ENCODE measurements around the gene CASKIN1. TPM values are rescaled to one million over a fixed set of nuclear protein-coding genes. Genes with fewer than 3 reads are reported as not detected.
"Not testable (repeated sequence)": the region's sequence is repeated elsewhere in the genome, so short reads cannot be mapped to it uniquely, and the experiment has no call there.

The CASKIN1 gene
- total RNA-seq, 1 donor from 2014 or later: 2.3 TPM

DNA sequence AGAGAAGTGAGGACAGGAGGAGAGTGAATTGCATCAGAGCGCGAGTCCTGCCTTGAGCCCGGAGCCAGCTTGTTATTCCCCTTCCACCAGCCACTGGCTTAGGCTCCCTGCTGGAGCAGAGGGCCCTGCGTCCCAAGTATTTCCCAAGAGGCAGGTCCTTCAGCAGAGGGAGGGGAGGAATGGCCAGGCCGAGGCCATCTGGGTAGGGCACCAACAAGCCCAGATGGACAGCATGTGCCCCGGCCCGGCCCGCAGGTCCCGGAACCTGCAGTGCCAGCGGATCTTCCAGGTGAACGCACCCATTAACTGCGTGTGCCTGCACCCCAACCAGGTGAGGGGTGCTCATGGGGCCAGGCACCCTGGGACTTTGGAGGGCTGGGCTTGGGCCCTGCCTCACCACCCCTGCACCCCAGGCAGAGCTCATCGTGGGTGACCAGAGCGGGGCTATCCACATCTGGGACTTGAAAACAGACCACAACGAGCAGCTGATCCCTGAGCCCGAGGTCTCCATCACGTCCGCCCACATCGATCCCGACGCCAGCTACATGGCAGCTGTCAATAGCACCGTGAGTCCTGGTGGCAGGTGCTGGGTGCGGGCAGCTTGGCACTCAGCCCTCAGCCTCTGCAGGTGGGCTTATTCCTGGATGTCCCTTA, 10.5 kb upstream of the CASKIN1 start:
- H3K27me3 Mint-ChIP-seq (ENCODE audit: low read depth): no peaks in the 10 kb centered on the region
- peaks cover 23% of the 10 kb centered on the region for H3K4me1 Mint-ChIP-seq (ENCODE audit: low read depth)
- peak overlapping the region; percentile 51 for H3K27ac Mint-ChIP-seq (ENCODE audit: unreplicated experiment)
- H3K9me3 Mint-ChIP-seq (ENCODE audit: low read depth): no peaks in the 10 kb centered on the region
- no peak for TF ChIP-seq CTCF (IDR thresholded peaks at IDR 0.05)
- peak overlapping the region; percentile 81 for H3K4me3 Mint-ChIP-seq (ENCODE audit: unreplicated experiment)
- H3K36me3 Mint-ChIP-seq (ENCODE audit: low read depth): peaks cover 7% of the 10 kb centered on the region
- no peak for DNase-seq (ENCODE audit: low spot score)

- H3K27ac Mint-ChIP-seq (ENCODE audit: unreplicated experiment): peak overlapping the region; percentile 51
These were observed 10.0 kb upstream of the CASKIN1 start for GRCh38 chr16:2206420-2206779.

GRCh38 chr16:2205967-2206313, 9.5 kb upstream of the CASKIN1 start:
- H3K4me1 Mint-ChIP-seq (ENCODE audit: low read depth): peaks cover 20% of the 10 kb centered on the region
- H3K9me3 Mint-ChIP-seq (ENCODE audit: low read depth): no peaks in the 10 kb centered on the region
- peak overlapping the region; percentile 81 for H3K4me3 Mint-ChIP-seq (ENCODE audit: unreplicated experiment)
- H3K27me3 Mint-ChIP-seq (ENCODE audit: low read depth): no peaks in the 10 kb centered on the region
- peak; percentile 21 for TF ChIP-seq CTCF (IDR thresholded peaks at IDR 0.05)
- H3K36me3 Mint-ChIP-seq (ENCODE audit: low read depth): peaks cover 7% of the 10 kb centered on the region
- no peak for DNase-seq (ENCODE audit: low spot score)
- peak overlapping the region; percentile 69 for H3K27ac Mint-ChIP-seq (ENCODE audit: unreplicated experiment)

More at GRCh38 chr16:2206420-2206779, 10.0 kb upstream of the CASKIN1 start:
- no peak for TF ChIP-seq CTCF (IDR thresholded peaks at IDR 0.05)
- peaks cover 7% of the 10 kb centered on the region for H3K36me3 Mint-ChIP-seq (ENCODE audit: low read depth)
- peak overlapping the region; percentile 81 for H3K4me3 Mint-ChIP-seq (ENCODE audit: unreplicated experiment)
- no peak for DNase-seq (ENCODE audit: low spot score)
- no peaks in the 10 kb centered on the region for H3K9me3 Mint-ChIP-seq (ENCODE audit: low read depth)
- H3K4me1 Mint-ChIP-seq (ENCODE audit: low read depth): peaks cover 20% of the 10 kb centered on the region
- H3K27me3 Mint-ChIP-seq (ENCODE audit: low read depth): no peaks in the 10 kb centered on the region

GRCh38 chr16:2205104-2205966, 8.9 kb upstream of the CASKIN1 start, which contains the start of gene MLST8:
MLST8 (plus strand) TSS chr16:2205454; CDS start chr16:2206086, 632 bp downstream.
- no peak for DNase-seq (ENCODE audit: low spot score)
- Mint-ChIP-seq H3K4me3 (ENCODE audit: unreplicated experiment) (peak within 1 kb of the TSS; percentile 81), H3K9me3 (ENCODE audit: low read depth) (no peaks in the 10 kb centered on the region), H3K4me1 (ENCODE audit: low read depth) (peaks cover 20% of the 10 kb centered on the region), H3K36me3 (ENCODE audit: low read depth) (peaks cover 7% of the 10 kb centered on the region), H3K27ac (ENCODE audit: unreplicated experiment) (peak within 1 kb of the TSS; percentile 82), H3K27me3 (ENCODE audit: low read depth) (no peaks in the 10 kb centered on the region)
- peak; percentile 62 for TF ChIP-seq CTCF (IDR thresholded peaks at IDR 0.05)

- Mint-ChIP-seq H3K9me3 (ENCODE audit: low read depth) (no peaks in the 10 kb centered on the region), H3K4me3 (ENCODE audit: unreplicated experiment) (peak overlapping the region; percentile 76), H3K4me1 (ENCODE audit: low read depth) (peaks cover 20% of the 10 kb centered on the region), H3K27ac (ENCODE audit: unreplicated experiment) (peak overlapping the region; percentile 41), H3K27me3 (ENCODE audit: low read depth) (no peaks in the 10 kb centered on the region), H3K36me3 (ENCODE audit: low read depth) (peaks cover 7% of the 10 kb centered on the region)
- DNase-seq (ENCODE audit: low spot score): no peak
- no peak for TF ChIP-seq CTCF (IDR thresholded peaks at IDR 0.05)
These were observed 8.2 kb upstream of the CASKIN1 start for GRCh38 chr16:2204416-2205103.

DNA sequence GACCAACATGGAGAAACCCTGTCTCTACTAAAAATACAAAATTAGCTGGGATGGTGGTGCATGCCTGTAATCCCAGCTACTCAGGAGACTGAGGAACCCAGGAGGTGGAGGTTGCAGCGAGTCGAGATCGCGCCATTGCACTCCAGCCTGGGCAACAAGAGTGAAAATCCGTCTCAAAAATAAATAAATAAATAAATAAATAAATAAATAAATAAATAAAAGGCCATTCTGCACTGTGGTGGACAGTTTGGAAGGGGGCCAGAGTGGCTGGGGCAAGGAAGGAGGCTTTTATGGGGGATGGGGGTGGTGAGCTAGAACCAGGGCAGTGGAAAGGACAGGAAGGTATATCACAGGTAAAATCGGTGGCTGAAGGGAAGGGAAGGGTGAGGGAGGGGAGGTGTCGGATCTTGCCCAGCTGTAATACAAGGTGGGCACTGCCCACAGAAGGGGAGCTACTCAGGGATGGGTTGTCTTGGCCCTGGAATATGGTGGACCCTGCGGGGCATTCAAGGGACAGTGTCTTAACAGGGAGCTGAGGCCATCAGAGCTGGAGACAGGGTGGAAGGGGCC, 6.8 kb upstream of the CASKIN1 start:
- not testable (repeated sequence) for H3K4me3 Mint-ChIP-seq (ENCODE audit: unreplicated experiment); H3K27me3 Mint-ChIP-seq (ENCODE audit: low read depth); H3K9me3 Mint-ChIP-seq (ENCODE audit: low read depth); H3K36me3 Mint-ChIP-seq (ENCODE audit: low read depth); H3K27ac Mint-ChIP-seq (ENCODE audit: unreplicated experiment); DNase-seq (ENCODE audit: low spot score)
- peaks cover 20% of the 10 kb centered on the region for H3K4me1 Mint-ChIP-seq (ENCODE audit: low read depth)

Data from chondrocyte (in vitro differentiated cells).